ENCODE data around the gene CMIP.

The CMIP gene

DNA sequence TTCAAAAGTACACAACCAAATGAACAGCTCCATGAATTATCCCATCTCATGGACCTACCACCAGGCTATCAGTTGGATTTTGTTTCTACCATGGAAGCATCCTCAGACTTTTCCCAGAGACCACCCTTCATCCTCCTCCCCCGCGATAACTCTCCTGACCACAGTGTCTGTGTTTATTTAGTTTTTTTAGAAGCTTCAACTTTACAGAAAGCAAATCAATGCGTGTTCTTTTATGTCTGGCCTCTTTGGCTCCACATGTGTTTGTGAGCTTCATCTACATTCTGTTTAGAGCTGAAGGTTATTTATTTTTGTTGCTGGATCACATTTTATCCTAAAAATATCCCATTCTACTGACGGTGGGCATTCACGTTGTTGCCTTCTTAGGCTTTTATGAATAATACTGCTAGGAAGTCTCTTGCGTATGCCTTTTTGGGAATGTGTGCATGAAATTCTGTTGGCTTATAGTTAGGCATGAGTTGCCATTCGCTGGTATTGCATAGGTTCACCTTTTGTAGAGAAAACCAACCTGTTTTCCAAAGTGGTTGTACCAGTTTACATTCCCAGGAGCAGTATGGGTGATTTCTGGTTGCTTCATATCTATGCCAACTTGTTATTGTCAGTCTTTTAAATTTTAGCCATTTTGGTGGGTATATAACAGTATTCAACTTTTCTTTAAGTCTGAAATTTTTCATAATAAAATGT lies 83.0 kb downstream of the CMIP start:
- DNase-seq (no peak), ATAC-seq (ENCODE audit: insufficient read depth, low read depth) (no peak)
- Histone ChIP-seq H3K27me3 (ENCODE audit: insufficient read depth, low read length, poor library complexity) (no peaks in the 10 kb centered on the region), H3K79me2 (ENCODE audit: insufficient read depth, low read length) (peaks cover 97% of the 10 kb centered on the region), H3K27ac (ENCODE audit: low read length) (no peak overlapping the region), H3K9ac (ENCODE audit: low read depth, low read length) (no peak overlapping the region), H4K20me1 (ENCODE audit: insufficient read depth, low read length) (peaks cover 69% of the 10 kb centered on the region), H2AFZ (ENCODE audit: low read depth, low read length) (no peak overlapping the region), H3K4me3 (ENCODE audit: low read depth in 1 of 2, low read length in 2 of 2) (no peak overlapping the region), H3K4me2 (ENCODE audit: insufficient read depth, low read length) (no peak overlapping the region), H3K9me3 (ENCODE audit: insufficient read depth, low read length, severe bottlenecking) (no peaks in the 10 kb centered on the region), H3K36me3 (ENCODE audit: insufficient read depth, low read length) (peaks cover 14% of the 10 kb centered on the region; the same call in 1 of the 2 replicates), H3K4me1 (ENCODE audit: insufficient read depth, low read length) (no peaks in the 10 kb centered on the region)
- no peak for TF ChIP-seq EZH2 (IDR thresholded peaks at IDR 0.05; ENCODE audit: borderline replicate concordance, low read depth, low read length, severe bottlenecking)

DNA sequence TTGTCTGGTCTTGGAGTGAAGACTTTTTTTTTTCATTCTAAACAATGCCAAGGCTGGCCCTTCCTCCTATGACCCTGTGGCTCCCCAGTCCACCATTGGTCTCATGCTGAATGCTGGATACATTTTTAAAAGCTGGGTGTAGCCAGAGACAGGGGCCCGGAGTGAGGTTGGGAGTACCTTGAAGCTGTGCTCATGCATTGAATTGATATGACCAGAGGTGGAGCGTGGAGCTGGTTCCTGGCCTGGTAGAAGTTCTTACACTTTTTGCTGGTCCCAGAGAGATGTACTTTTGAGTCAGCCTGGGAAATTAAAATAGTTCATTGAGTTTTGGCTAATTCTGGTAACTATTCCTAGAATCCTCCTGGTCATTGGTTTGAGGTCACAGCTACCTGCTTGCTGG lies 83.6 kb downstream of the CMIP start:
- Histone ChIP-seq H3K4me2 (ENCODE audit: insufficient read depth, low read length) (no peak overlapping the region), H3K27ac (ENCODE audit: low read length) (no peak overlapping the region), H2AFZ (ENCODE audit: low read depth, low read length) (no peak overlapping the region), H3K36me3 (ENCODE audit: insufficient read depth, low read length) (peaks cover 9% of the 10 kb centered on the region; the same call in 1 of the 2 replicates), H3K9me3 (ENCODE audit: insufficient read depth, low read length, severe bottlenecking) (no peaks in the 10 kb centered on the region), H3K4me3 (ENCODE audit: low read depth in 1 of 2, low read length in 2 of 2) (no peak overlapping the region), H3K27me3 (ENCODE audit: insufficient read depth, low read length, poor library complexity) (no peaks in the 10 kb centered on the region), H3K4me1 (ENCODE audit: insufficient read depth, low read length) (no peaks in the 10 kb centered on the region), H3K9ac (ENCODE audit: low read depth, low read length) (no peak overlapping the region), H3K79me2 (ENCODE audit: insufficient read depth, low read length) (peaks cover 97% of the 10 kb centered on the region), H4K20me1 (ENCODE audit: insufficient read depth, low read length) (peaks cover 71% of the 10 kb centered on the region)
- DNase-seq: no peak
- ATAC-seq (ENCODE audit: insufficient read depth, low read depth): no peak
- TF ChIP-seq EZH2 (IDR thresholded peaks at IDR 0.05; ENCODE audit: borderline replicate concordance, low read depth, low read length, severe bottlenecking): no peak
- TF ChIP-seq CTCF (IDR thresholded peaks at IDR 0.05; ENCODE audit: borderline replicate concordance, extremely low read depth, low read length, poor library complexity, severe bottlenecking): no peak

DNA sequence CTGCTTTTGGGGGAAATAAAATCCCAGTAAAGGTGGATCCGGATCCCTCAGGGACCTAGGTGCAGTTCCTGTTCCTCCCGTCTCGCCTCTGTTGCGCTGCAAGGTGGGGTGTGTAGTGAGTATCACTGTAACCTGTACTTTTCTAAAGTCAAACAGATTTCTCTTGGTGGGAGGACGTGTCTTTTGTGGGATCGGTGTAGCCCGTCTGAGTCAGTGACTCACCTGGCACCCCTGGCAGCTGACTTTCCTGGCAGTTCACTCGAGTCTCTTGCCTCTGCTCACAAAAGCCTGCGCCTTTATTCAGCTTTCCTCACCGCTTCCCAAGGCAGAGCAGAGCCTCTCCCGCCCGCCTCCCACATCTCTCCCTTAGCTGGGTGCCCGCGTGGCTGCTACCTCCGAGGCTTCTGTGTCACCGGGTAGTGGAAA lies 85.7 kb downstream of the CMIP start:
- peaks cover 73% of the 10 kb centered on the region for H4K20me1 ChIP-seq (ENCODE audit: insufficient read depth, low read length)
- no peak overlapping the region for H2AFZ ChIP-seq (ENCODE audit: low read depth, low read length)
- no peaks in the 10 kb centered on the region for H3K27me3 ChIP-seq (ENCODE audit: insufficient read depth, low read length, poor library complexity)
- no peaks in the 10 kb centered on the region for H3K4me1 ChIP-seq (ENCODE audit: insufficient read depth, low read length)
- peaks cover 3% of the 10 kb centered on the region; the same call in 1 of the 2 replicates for H3K36me3 ChIP-seq (ENCODE audit: insufficient read depth, low read length)
- no peak overlapping the region for H3K9ac ChIP-seq (ENCODE audit: low read depth, low read length)
- no peaks in the 10 kb centered on the region for H3K9me3 ChIP-seq (ENCODE audit: insufficient read depth, low read length, severe bottlenecking)
- TF ChIP-seq EZH2 (IDR thresholded peaks at IDR 0.05; ENCODE audit: borderline replicate concordance, low read depth, low read length, severe bottlenecking) (no peak), CTCF (IDR thresholded peaks at IDR 0.05; ENCODE audit: borderline replicate concordance, extremely low read depth, low read length, poor library complexity, severe bottlenecking) (no peak)
- H3K4me2 ChIP-seq (ENCODE audit: insufficient read depth, low read length): no peak overlapping the region
- ATAC-seq (ENCODE audit: insufficient read depth, low read depth) (no peak), DNase-seq (no peak)
- no peak overlapping the region for H3K27ac ChIP-seq (ENCODE audit: low read length)
- no peak overlapping the region for H3K4me3 ChIP-seq (ENCODE audit: low read depth in 1 of 2, low read length in 2 of 2)
- peaks cover 99% of the 10 kb centered on the region for H3K79me2 ChIP-seq (ENCODE audit: insufficient read depth, low read length)

DNA sequence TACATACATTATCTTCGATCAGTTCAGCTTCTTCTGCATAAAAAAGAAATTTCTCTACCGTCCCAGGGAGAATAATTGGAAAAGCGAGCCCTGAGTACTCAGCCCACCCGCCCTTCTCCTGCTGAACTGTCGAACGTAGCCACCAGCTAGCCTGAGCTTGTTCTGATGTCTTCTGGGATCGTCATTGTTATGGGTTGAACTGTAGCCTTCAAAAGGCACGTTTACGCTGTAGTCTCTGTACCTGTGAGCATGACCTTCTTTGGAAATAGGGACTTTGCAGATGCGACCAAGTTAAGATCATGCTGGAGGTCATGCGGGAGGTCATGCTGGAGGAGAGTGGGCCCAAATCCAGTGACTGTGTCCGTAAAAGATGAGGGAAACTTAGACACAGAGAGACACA lies 86.2 kb downstream of the CMIP start:
- Histone ChIP-seq H3K4me1 (ENCODE audit: insufficient read depth, low read length) (no peaks in the 10 kb centered on the region), H3K9me3 (ENCODE audit: insufficient read depth, low read length, severe bottlenecking) (no peaks in the 10 kb centered on the region), H4K20me1 (ENCODE audit: insufficient read depth, low read length) (peaks cover 77% of the 10 kb centered on the region), H3K27me3 (ENCODE audit: insufficient read depth, low read length, poor library complexity) (no peaks in the 10 kb centered on the region), H3K4me2 (ENCODE audit: insufficient read depth, low read length) (no peak overlapping the region), H3K79me2 (ENCODE audit: insufficient read depth, low read length) (peaks cover 99% of the 10 kb centered on the region), H3K27ac (ENCODE audit: low read length) (no peak overlapping the region), H3K36me3 (ENCODE audit: insufficient read depth, low read length) (peaks cover 6% of the 10 kb centered on the region; the same call in 1 of the 2 replicates), H3K9ac (ENCODE audit: low read depth, low read length) (no peak overlapping the region), H3K4me3 (ENCODE audit: low read depth in 1 of 2, low read length in 2 of 2) (no peak overlapping the region), H2AFZ (ENCODE audit: low read depth, low read length) (no peak overlapping the region)
- ATAC-seq (ENCODE audit: insufficient read depth, low read depth) (no peak), DNase-seq (no peak)
- TF ChIP-seq CTCF (IDR thresholded peaks at IDR 0.05; ENCODE audit: borderline replicate concordance, extremely low read depth, low read length, poor library complexity, severe bottlenecking) (no peak), EZH2 (IDR thresholded peaks at IDR 0.05; ENCODE audit: borderline replicate concordance, low read depth, low read length, severe bottlenecking) (no peak)
